ENCODE measurements around the gene SCN1B.
"Not testable (repeated sequence)": the region's sequence is repeated elsewhere in the genome, so short reads cannot be mapped to it uniquely, and the experiment has no call there.

SCN1B gene

DNA sequence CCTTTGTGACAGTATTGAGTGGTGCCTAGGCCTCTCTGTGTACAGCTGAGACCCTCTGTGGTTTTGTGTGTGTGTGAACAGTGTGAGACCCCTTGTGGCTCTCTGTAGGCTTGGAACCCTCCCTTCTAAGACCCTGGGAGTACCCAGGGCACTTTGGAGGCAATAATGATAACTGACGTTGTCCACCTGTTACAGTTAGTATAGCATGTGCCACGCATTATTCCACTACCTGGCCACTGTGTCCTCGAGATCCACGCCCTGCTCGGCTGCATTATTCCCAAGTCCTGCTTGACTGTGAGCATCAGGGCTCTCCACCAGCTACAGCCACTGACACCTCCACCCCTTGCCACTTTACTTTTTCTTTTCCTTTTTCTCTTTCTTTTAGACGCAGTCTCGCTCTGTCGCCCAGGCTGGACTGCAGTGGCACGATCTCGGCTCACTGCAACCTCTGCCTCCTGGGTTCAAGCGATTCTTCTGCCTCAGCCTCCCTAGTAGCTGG, 28.2 kb upstream of the SCN1B start:
- Histone ChIP-seq H3K18ac (ENCODE audit: low read depth in 1 of 2, low read length in 2 of 2) (no peak overlapping the region), H3K4me3 (ENCODE audit: insufficient read depth in 1 of 2, low read depth in 1 of 2, low read length in 2 of 2) (peak overlapping the region in 1 of 2 experiments; percentile 79), H3K14ac (ENCODE audit: low read length in 2 of 2) (no peak overlapping the region), H2AFZ (ENCODE audit: low read depth, low read length) (no peak overlapping the region), H2BK120ac (ENCODE audit: low read depth, low read length) (no peak overlapping the region), H3K23ac (ENCODE audit: low read length in 2 of 2) (no peak overlapping the region), H3K27ac (ENCODE audit: low read length, poor library complexity, severe bottlenecking) (no peak overlapping the region), H2BK12ac (ENCODE audit: low read length in 2 of 2) (no peak overlapping the region), H2BK15ac (ENCODE audit: low read depth, poor library complexity, severe bottlenecking) (no peak overlapping the region), H2AK5ac (ENCODE audit: low read length, severe bottlenecking) (peak overlapping the region; percentile 39), H3K4ac (ENCODE audit: low read depth in 1 of 2, low read length in 2 of 2) (no peak overlapping the region), H3K27me3 (ENCODE audit: control insufficient read depth in 1 of 2, insufficient read depth in 1 of 2, low read length in 2 of 2) (no peaks in the 10 kb centered on the region), H3K79me1 (replicated peaks; ENCODE audit: low read length, poor library complexity, severe bottlenecking) (peaks cover 14% of the 10 kb centered on the region), H3K4me2 (ENCODE audit: low read length, poor library complexity, severe bottlenecking) (no peak overlapping the region), H3K36me3 (ENCODE audit: control insufficient read depth in 1 of 2, insufficient read depth in 2 of 2, low read depth in 1 of 2, low read length in 2 of 2) (peaks cover 18 to 32% of the 10 kb centered on the region in 2 experiments), H3K9me3 (ENCODE audit: control insufficient read depth, low read length) (no peaks in the 10 kb centered on the region), H3K4me1 (ENCODE audit: control insufficient read depth, insufficient read depth, low read depth, low read length) (peaks cover 33% of the 10 kb centered on the region), H3K9ac (ENCODE audit: low read length) (peak overlapping the region; percentile 75), H4K8ac (ENCODE audit: low read length) (no peak overlapping the region), H4K91ac (ENCODE audit: low read length) (no peak overlapping the region), H2BK5ac (ENCODE audit: low read depth, low read length, poor library complexity, severe bottlenecking) (no peak overlapping the region)
- no peak for DNase-seq
- 95% methylated on average over 11 of the region's 11 CpGs for WGBS

- Histone ChIP-seq H2AK5ac (ENCODE audit: low read length, severe bottlenecking) (no peak overlapping the region), H3K23ac (ENCODE audit: low read length in 2 of 2) (no peak overlapping the region), H2BK15ac (ENCODE audit: low read depth, poor library complexity, severe bottlenecking) (no peak overlapping the region), H3K18ac (ENCODE audit: low read depth in 1 of 2, low read length in 2 of 2) (no peak overlapping the region), H3K9ac (ENCODE audit: low read length) (no peak overlapping the region), H2BK5ac (ENCODE audit: low read depth, low read length, poor library complexity, severe bottlenecking) (no peak overlapping the region), H3K4me2 (ENCODE audit: low read length, poor library complexity, severe bottlenecking) (no peak overlapping the region), H3K79me1 (replicated peaks; ENCODE audit: low read length, poor library complexity, severe bottlenecking) (peaks cover 33% of the 10 kb centered on the region), H2BK12ac (ENCODE audit: low read length in 2 of 2) (no peak overlapping the region), H3K27me3 (ENCODE audit: control insufficient read depth in 1 of 2, insufficient read depth in 1 of 2, low read length in 2 of 2) (no peaks in the 10 kb centered on the region), H3K27ac (ENCODE audit: low read length, poor library complexity, severe bottlenecking) (no peak overlapping the region), H2AFZ (ENCODE audit: low read depth, low read length) (no peak overlapping the region), H3K4me1 (ENCODE audit: control insufficient read depth, insufficient read depth, low read depth, low read length) (peaks cover 23% of the 10 kb centered on the region), H3K9me3 (ENCODE audit: control insufficient read depth, low read length) (no peaks in the 10 kb centered on the region), H3K4ac (ENCODE audit: low read depth in 1 of 2, low read length in 2 of 2) (no peak overlapping the region), H3K4me3 (ENCODE audit: insufficient read depth in 1 of 2, low read depth in 1 of 2, low read length in 2 of 2) (no peak overlapping the region), H4K8ac (ENCODE audit: low read length) (no peak overlapping the region), H4K91ac (ENCODE audit: low read length) (no peak overlapping the region), H3K36me3 (ENCODE audit: control insufficient read depth in 1 of 2, insufficient read depth in 2 of 2, low read depth in 1 of 2, low read length in 2 of 2) (peaks cover 24 to 42% of the 10 kb centered on the region in 2 experiments), H3K14ac (ENCODE audit: low read length in 2 of 2) (no peak overlapping the region), H2BK120ac (ENCODE audit: low read depth, low read length) (no peak overlapping the region)
- DNase-seq = no peak
- 98% methylated on average over 18 of the region's 18 CpGs for WGBS
Observed at GRCh38 chr19:35004517-35005255, 25.6 kb upstream of the SCN1B start.

- Histone ChIP-seq H2BK12ac (ENCODE audit: low read length in 2 of 2) (no peak overlapping the region), H3K4ac (ENCODE audit: low read depth in 1 of 2, low read length in 2 of 2) (no peak overlapping the region), H2BK5ac (ENCODE audit: low read depth, low read length, poor library complexity, severe bottlenecking) (no peak overlapping the region), H3K27ac (ENCODE audit: low read length, poor library complexity, severe bottlenecking) (no peak overlapping the region), H4K8ac (ENCODE audit: low read length) (no peak overlapping the region), H3K4me1 (ENCODE audit: control insufficient read depth, insufficient read depth, low read depth, low read length) (peaks cover 23% of the 10 kb centered on the region), H3K27me3 (ENCODE audit: control insufficient read depth in 1 of 2, insufficient read depth in 1 of 2, low read length in 2 of 2) (no peaks in the 10 kb centered on the region), H3K4me2 (ENCODE audit: low read length, poor library complexity, severe bottlenecking) (no peak overlapping the region), H3K36me3 (ENCODE audit: control insufficient read depth in 1 of 2, insufficient read depth in 2 of 2, low read depth in 1 of 2, low read length in 2 of 2) (peaks cover 31 to 49% of the 10 kb centered on the region in 2 experiments), H4K91ac (ENCODE audit: low read length) (no peak overlapping the region), H3K18ac (ENCODE audit: low read depth in 1 of 2, low read length in 2 of 2) (no peak overlapping the region), H2BK120ac (ENCODE audit: low read depth, low read length) (no peak overlapping the region), H2AK5ac (ENCODE audit: low read length, severe bottlenecking) (no peak overlapping the region), H3K9ac (ENCODE audit: low read length) (no peak overlapping the region), H3K14ac (ENCODE audit: low read length in 2 of 2) (no peak overlapping the region), H3K79me1 (replicated peaks; ENCODE audit: low read length, poor library complexity, severe bottlenecking) (peaks cover 33% of the 10 kb centered on the region), H2AFZ (ENCODE audit: low read depth, low read length) (no peak overlapping the region), H2BK15ac (ENCODE audit: low read depth, poor library complexity, severe bottlenecking) (no peak overlapping the region), H3K4me3 (ENCODE audit: insufficient read depth in 1 of 2, low read depth in 1 of 2, low read length in 2 of 2) (no peak overlapping the region), H3K23ac (ENCODE audit: low read length in 2 of 2) (no peak overlapping the region), H3K9me3 (ENCODE audit: control insufficient read depth, low read length) (no peaks in the 10 kb centered on the region)
- DNase-seq = no peak
- WGBS = 96% methylated on average over 10 of the region's 11 CpGs
Observed at GRCh38 chr19:35005256-35005977, 24.9 kb upstream of the SCN1B start.

DNA sequence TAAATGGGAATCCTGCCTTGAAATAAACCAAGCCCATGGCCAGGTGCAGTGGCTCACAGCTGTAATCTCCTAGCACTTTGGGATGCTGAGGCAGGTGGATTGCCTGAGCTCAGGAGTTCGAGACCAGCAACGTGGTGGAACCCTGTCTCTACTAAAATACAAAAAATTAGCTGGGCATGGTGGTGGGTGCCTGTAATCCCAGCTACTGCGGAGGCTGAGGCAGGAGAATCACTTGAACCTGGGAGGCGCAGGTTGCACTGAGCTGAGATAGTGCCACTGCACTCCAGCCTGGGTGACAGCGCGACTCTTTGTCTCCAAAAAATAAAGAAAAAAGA, 24.3 kb upstream of the SCN1B start:
- not testable (repeated sequence) for H4K8ac ChIP-seq (ENCODE audit: low read length); H2BK5ac ChIP-seq (ENCODE audit: low read depth, low read length, poor library complexity, severe bottlenecking); H3K4ac ChIP-seq (ENCODE audit: low read depth in 1 of 2, low read length in 2 of 2); H2BK12ac ChIP-seq (ENCODE audit: low read length in 2 of 2); H3K14ac ChIP-seq (ENCODE audit: low read length in 2 of 2); H3K27ac ChIP-seq (ENCODE audit: low read length, poor library complexity, severe bottlenecking); H3K9me3 ChIP-seq (ENCODE audit: control insufficient read depth, low read length); H2BK15ac ChIP-seq (ENCODE audit: low read depth, poor library complexity, severe bottlenecking); H3K23ac ChIP-seq (ENCODE audit: low read length in 2 of 2); H4K91ac ChIP-seq (ENCODE audit: low read length); H3K18ac ChIP-seq (ENCODE audit: low read depth in 1 of 2, low read length in 2 of 2); H3K4me3 ChIP-seq (ENCODE audit: insufficient read depth in 1 of 2, low read depth in 1 of 2, low read length in 2 of 2); H2BK120ac ChIP-seq (ENCODE audit: low read depth, low read length); H2AK5ac ChIP-seq (ENCODE audit: low read length, severe bottlenecking); H2AFZ ChIP-seq (ENCODE audit: low read depth, low read length); H3K4me2 ChIP-seq (ENCODE audit: low read length, poor library complexity, severe bottlenecking); H3K9ac ChIP-seq (ENCODE audit: low read length); DNase-seq; H3K27me3 ChIP-seq (ENCODE audit: control insufficient read depth in 1 of 2, insufficient read depth in 1 of 2, low read length in 2 of 2)
- WGBS = 98% methylated on average over 6 of the region's 6 CpGs
- Histone ChIP-seq H3K36me3 (ENCODE audit: control insufficient read depth in 1 of 2, insufficient read depth in 2 of 2, low read depth in 1 of 2, low read length in 2 of 2) (peaks cover 36 to 55% of the 10 kb centered on the region in 2 experiments), H3K4me1 (ENCODE audit: control insufficient read depth, insufficient read depth, low read depth, low read length) (peaks cover 23% of the 10 kb centered on the region), H3K79me1 (replicated peaks; ENCODE audit: low read length, poor library complexity, severe bottlenecking) (peaks cover 36% of the 10 kb centered on the region)

All from mesenchymal stem cell (in vitro differentiated cells and primary cell).